SK-N-SH (cell line): ENCODE results near the gene INHBA.
A peak's percentile ranks its signal among the peaks of the same experiment; 100 is the strongest.

Source experiments
- CHD2 ChIP-seq: fragments of 150-350 bp; IDR thresholded peaks from 2 replicates; pipeline ENCODE4 v1.6.1; 2018; ENCODE audit warnings: low read length; ENCODE audit not compliant: partially characterized antibody
- CTCF ChIP-seq: fragments of 200-600 bp; sonication (generic); IDR thresholded peaks from 2 replicates; pipeline ENCODE4 v1.6.1; 2017; ENCODE audit warnings: antibody characterized with exemption, mild to moderate bottlenecking, moderate library complexity
- ELF1 ChIP-seq: IDR thresholded peaks from 2 replicates; pipeline ENCODE4 v1.4.0; 2012
- EP300 ChIP-seq, 2 experiments: IDR thresholded peaks; 2 replicates each; pipeline versions ENCODE4 v1.4.0 to v1.6.1; 2012; ENCODE audit warnings: borderline replicate concordance in 1 of 2, low read depth in 1 of 2, low read length in 1 of 2
- EZH2phosphoT487 ChIP-seq: fragments of 200-600 bp; sonication (generic); IDR thresholded peaks from 2 replicates; pipeline ENCODE4 v1.6.1; 2017; ENCODE audit warnings: low read depth, mixed run types, mild to moderate bottlenecking, antibody characterized with exemption, moderate library complexity, borderline replicate concordance
- MAX ChIP-seq: IDR thresholded peaks from 2 replicates; pipeline ENCODE4 v1.4.0; 2012; ENCODE audit warnings: low read depth
- MEF2A ChIP-seq: IDR thresholded peaks from 2 replicates; pipeline ENCODE4 v1.4.0; 2012; ENCODE audit warnings: low read depth, borderline replicate concordance
- MXI1 ChIP-seq: IDR thresholded peaks from 2 replicates; pipeline ENCODE4 v1.6.1; 2012; ENCODE audit warnings: mild to moderate bottlenecking, low read depth, low read length, improper control_type of control experiment
- POLR2AphosphoS5 ChIP-seq: IDR thresholded peaks from 2 replicates; pipeline ENCODE4 v1.6.1; 2012; ENCODE audit warnings: low read depth, low read length
- RAD21 ChIP-seq: IDR thresholded peaks from 2 replicates; pipeline ENCODE4 v1.6.1; 2012; ENCODE audit warnings: mild to moderate bottlenecking, low read length
- RXRA ChIP-seq: IDR thresholded peaks from 2 replicates; pipeline ENCODE4 v1.4.0; 2012; ENCODE audit warnings: low read depth, mild to moderate bottlenecking, borderline replicate concordance
- SIN3A ChIP-seq: IDR thresholded peaks from 2 replicates; pipeline ENCODE4 v1.6.1; 2012; ENCODE audit warnings: low read depth, mild to moderate bottlenecking, low read length, moderate library complexity, borderline replicate concordance
- YY1 ChIP-seq: IDR thresholded peaks from 2 replicates; pipeline ENCODE4 v1.4.0; 2012; ENCODE audit warnings: low read depth, mild to moderate bottlenecking
- TF ChIP-seq, protein P1 (sequence below): IDR thresholded peaks from 2 replicates; pipeline ENCODE4 v1.6.1; 2012; ENCODE audit warnings: mild to moderate bottlenecking, low read depth, low read length, moderate library complexity

DNA sequence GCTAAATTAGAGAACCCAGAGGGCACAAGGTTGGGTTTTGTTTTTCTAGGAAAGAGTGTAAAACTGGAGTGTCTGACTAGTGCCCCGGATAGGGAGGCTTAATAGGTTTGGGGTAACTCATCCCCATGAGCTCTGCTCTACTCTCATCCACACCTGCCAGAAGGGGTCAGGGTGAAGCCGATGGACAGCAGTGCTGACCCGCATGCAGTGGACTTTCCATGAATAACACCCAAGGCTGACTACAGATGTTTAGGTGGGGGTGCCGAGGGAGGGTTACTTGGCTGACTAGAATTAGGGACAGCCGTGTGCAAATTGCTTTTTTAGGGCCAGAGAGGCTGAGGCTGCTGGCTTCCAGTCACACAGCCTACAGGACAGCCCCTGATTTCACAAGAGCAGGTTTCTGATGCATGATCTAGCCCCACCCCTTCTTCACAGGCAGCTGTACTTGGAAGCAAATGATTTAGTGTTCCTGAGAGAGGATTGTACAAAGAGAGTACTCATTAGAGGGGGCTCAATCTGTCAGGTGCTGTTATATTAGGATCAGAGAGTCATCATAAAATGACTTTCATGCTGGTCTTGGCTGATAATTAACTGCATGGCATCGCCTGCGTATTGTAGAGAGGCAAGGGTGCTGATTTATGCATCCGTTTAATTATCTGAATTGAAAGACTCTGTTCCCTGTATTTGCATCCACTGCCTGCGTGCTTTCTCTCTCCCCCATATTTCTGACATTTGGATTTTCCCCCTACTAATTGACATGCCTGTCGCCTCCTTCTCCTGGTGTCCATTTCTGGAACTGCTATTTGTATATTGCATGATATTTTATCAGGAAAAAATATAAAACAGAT lies 9.5 kb downstream of the INHBA start:
- TF ChIP-seq CTCF (peak; percentile 67), CHD2 (no peak), YY1 (no peak), RAD21 (peak; percentile 39; the same call in 1 of the 2 replicates), MAX (no peak), MEF2A (no peak), ELF1 (no peak), EP300 (IDR thresholded peaks at IDR 0.05; ENCODE audit: borderline replicate concordance in 1 of 2, low read depth in 1 of 2, low read length in 1 of 2) (no peak), RXRA (no peak), SIN3A (no peak), MXI1 (no peak), EZH2phosphoT487 (no peak), POLR2AphosphoS5 (no peak)
- TF ChIP-seq, protein P1, sequence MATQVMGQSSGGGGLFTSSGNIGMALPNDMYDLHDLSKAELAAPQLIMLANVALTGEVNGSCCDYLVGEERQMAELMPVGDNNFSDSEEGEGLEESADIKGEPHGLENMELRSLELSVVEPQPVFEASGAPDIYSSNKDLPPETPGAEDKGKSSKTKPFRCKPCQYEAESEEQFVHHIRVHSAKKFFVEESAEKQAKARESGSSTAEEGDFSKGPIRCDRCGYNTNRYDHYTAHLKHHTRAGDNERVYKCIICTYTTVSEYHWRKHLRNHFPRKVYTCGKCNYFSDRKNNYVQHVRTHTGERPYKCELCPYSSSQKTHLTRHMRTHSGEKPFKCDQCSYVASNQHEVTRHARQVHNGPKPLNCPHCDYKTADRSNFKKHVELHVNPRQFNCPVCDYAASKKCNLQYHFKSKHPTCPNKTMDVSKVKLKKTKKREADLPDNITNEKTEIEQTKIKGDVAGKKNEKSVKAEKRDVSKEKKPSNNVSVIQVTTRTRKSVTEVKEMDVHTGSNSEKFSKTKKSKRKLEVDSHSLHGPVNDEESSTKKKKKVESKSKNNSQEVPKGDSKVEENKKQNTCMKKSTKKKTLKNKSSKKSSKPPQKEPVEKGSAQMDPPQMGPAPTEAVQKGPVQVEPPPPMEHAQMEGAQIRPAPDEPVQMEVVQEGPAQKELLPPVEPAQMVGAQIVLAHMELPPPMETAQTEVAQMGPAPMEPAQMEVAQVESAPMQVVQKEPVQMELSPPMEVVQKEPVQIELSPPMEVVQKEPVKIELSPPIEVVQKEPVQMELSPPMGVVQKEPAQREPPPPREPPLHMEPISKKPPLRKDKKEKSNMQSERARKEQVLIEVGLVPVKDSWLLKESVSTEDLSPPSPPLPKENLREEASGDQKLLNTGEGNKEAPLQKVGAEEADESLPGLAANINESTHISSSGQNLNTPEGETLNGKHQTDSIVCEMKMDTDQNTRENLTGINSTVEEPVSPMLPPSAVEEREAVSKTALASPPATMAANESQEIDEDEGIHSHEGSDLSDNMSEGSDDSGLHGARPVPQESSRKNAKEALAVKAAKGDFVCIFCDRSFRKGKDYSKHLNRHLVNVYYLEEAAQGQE: peak; percentile 66; the same call in 1 of the 2 replicates
